Smooth muscle cell (in vitro differentiated cells): Measurements from ENCODE around the gene GALNT11. TPM values are rescaled to one million over a fixed set of nuclear protein-coding genes. Genes with fewer than 3 reads are reported as not detected.
"Not testable (repeated sequence)": the region's sequence is repeated elsewhere in the genome, so short reads cannot be mapped to it uniquely, and the experiment has no call there.

ENCODE experiments used
- DNase-seq: peaks from one replicate; lab custom pipeline; 2025; ENCODE audit not compliant: unreplicated experiment; lab: John Stamatoyannopoulos, UW
- H2AFZ ChIP-seq: fragments of 200-600 bp; sonication (generic); 2 replicates; pipeline ENCODE4 v1.6.0; 2016; ENCODE audit warnings: antibody characterized with exemption, low read depth, mild to moderate bottlenecking
- H3F3A ChIP-seq: fragments of 200-600 bp; sonication (generic); 2 replicates; pipeline ENCODE4 v1.6.0; 2017; ENCODE audit warnings: antibody characterized with exemption, low read depth
- H3K27ac ChIP-seq: fragments of 200-600 bp; sonication (generic); 2 replicates; pipeline ENCODE4 v1.5.1; 2016; ENCODE audit warnings: low read depth, mild to moderate bottlenecking
- H3K27me3 ChIP-seq: fragments of 200-600 bp; sonication (generic); 2 replicates; pipeline ENCODE4 v1.6.1; 2016; ENCODE audit warnings: low read depth, mild to moderate bottlenecking
- H3K36me3 ChIP-seq: fragments of 200-600 bp; sonication (generic); 2 replicates; pipeline ENCODE4 v1.5.1; 2016; ENCODE audit warnings: low read depth
- H3K4me1 ChIP-seq: fragments of 200-600 bp; sonication (generic); 2 replicates; pipeline ENCODE4 v1.5.1; 2016; ENCODE audit warnings: low read depth
- H3K4me2 ChIP-seq: fragments of 200-600 bp; sonication (generic); 2 replicates; pipeline ENCODE4 v1.6.0; 2016; ENCODE audit warnings: mild to moderate bottlenecking
- H3K4me3 ChIP-seq: fragments of 200-600 bp; sonication (generic); 2 replicates; pipeline ENCODE4 v1.5.1; 2016; ENCODE audit warnings: mild to moderate bottlenecking
- H3K79me2 ChIP-seq: fragments of 200-600 bp; sonication (generic); 2 replicates; pipeline ENCODE4 v1.6.0; 2016; ENCODE audit warnings: low read depth, mild to moderate bottlenecking
- H3K9ac ChIP-seq: fragments of 200-600 bp; sonication (generic); 2 replicates; pipeline ENCODE4 v1.6.0; 2016; ENCODE audit warnings: low read depth
- H3K9me3 ChIP-seq: fragments of 200-600 bp; sonication (generic); replicated peaks from 2 replicates; pipeline ENCODE4 v1.5.1; 2016; ENCODE audit warnings: low read depth
- H4K20me1 ChIP-seq: fragments of 200-600 bp; sonication (generic); 2 replicates; pipeline ENCODE4 v1.6.0; 2016; ENCODE audit warnings: low read depth
- WGBS: methylation state at CpG from one replicate; pipeline ENCODE4 v1.1.7; 2016; ENCODE audit warnings: low lambda C conversion rate; 5-methylcytosine and 5-hydroxymethylcytosine counted together
- polyA plus RNA-seq: library from polyadenylated mRNA; unstranded; fragments of >200 nt; fragmentation: Nextera tagmentation; extraction: Ambion mirVana; gene quantifications from 2 replicates; pipeline ENCODE4 v1.2.1, GENCODE V29; 2016
- total RNA-seq: library from RNA; depleted of rRNA; stranded (reverse); fragments of >200 nt; gene quantifications from 2 replicates; pipeline ENCODE4 v1.2.3, GENCODE V29; 2014
- TF ChIP-seq, protein P1 (sequence below): fragments of 200-600 bp; sonication (generic); IDR thresholded peaks from 2 replicates; pipeline ENCODE4 v1.5.1; 2017; ENCODE audit warnings: borderline replicate concordance, mild to moderate bottlenecking, antibody characterized with exemption; ENCODE audit not compliant: insufficient read depth, poor library complexity, severe bottlenecking

Gene GALNT11
- total and polyA plus RNA-seq, 2 experiments from 2014 or later, result 40.8 to 73.6 TPM

DNA sequence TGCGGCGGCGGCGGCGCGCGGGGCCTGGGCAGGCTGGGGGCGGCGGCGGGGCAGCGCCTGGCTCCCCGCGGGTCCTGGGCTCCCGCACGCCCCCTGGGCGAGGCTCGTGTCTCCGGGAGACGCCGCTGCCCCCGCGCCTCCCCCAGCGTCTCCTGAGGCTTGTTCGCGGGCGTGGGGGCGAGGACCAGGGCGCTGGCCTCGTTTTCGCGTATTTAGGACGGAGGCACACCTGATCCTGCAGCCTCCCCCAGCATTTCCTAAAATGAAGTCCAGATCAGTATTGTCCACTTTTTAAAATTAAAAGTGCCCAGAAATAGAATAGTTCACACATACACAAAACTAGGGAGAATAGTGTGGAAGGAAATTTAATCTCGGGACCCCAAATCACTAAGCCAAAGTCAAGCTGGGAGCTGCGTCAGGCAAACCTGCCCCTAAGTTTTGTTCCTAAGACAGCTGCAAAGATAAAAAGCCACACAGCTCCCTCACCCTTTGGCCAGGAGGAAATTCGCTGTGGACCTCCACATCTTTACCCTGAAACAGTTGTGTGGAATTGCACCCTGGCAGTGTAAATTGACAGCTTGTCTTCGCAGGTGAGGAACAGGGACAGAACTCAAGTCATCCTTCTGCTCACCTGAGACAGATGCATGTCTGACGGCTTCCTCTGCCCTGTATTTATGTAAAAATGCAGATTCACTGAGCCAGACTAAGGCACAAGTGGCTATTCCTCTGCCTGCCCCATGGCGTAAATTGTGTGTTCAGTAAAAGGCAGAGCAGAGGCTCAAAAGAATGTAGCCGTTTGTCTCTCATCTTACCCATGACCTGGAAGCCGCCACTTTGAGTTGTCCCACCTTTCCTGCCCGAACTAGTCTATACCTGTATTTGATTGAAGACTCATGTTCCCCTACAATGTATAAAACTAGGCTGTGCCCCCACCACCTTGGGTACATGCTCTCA, 740 bp downstream of the GALNT11 start:
- no peak for DNase-seq
- no peaks in the 10 kb centered on the region for H3K9me3 ChIP-seq
- H3K27me3 ChIP-seq, result no peaks in the 10 kb centered on the region
- H3K4me2 ChIP-seq, result peak overlapping the region; percentile 93
- H3K4me3 ChIP-seq, result peak overlapping the region; percentile 96
- 24% methylated on average over 21 of the region's 41 CpGs for WGBS
- H3K4me1 ChIP-seq, result peaks cover 7% of the 10 kb centered on the region
- H2AFZ ChIP-seq, result peak overlapping the region; percentile 73
- H3K36me3 ChIP-seq, result no peaks in the 10 kb centered on the region
- peaks cover 4% of the 10 kb centered on the region for H3F3A ChIP-seq
- peak overlapping the region; percentile 96 for H3K9ac ChIP-seq
- H4K20me1 ChIP-seq, result peaks cover 16% of the 10 kb centered on the region
- TF ChIP-seq, protein P1, sequence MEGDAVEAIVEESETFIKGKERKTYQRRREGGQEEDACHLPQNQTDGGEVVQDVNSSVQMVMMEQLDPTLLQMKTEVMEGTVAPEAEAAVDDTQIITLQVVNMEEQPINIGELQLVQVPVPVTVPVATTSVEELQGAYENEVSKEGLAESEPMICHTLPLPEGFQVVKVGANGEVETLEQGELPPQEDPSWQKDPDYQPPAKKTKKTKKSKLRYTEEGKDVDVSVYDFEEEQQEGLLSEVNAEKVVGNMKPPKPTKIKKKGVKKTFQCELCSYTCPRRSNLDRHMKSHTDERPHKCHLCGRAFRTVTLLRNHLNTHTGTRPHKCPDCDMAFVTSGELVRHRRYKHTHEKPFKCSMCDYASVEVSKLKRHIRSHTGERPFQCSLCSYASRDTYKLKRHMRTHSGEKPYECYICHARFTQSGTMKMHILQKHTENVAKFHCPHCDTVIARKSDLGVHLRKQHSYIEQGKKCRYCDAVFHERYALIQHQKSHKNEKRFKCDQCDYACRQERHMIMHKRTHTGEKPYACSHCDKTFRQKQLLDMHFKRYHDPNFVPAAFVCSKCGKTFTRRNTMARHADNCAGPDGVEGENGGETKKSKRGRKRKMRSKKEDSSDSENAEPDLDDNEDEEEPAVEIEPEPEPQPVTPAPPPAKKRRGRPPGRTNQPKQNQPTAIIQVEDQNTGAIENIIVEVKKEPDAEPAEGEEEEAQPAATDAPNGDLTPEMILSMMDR, result peak; percentile 1
- H3K27ac ChIP-seq, result peak overlapping the region; percentile 86
- peaks cover 19% of the 10 kb centered on the region for H3K79me2 ChIP-seq

DNA sequence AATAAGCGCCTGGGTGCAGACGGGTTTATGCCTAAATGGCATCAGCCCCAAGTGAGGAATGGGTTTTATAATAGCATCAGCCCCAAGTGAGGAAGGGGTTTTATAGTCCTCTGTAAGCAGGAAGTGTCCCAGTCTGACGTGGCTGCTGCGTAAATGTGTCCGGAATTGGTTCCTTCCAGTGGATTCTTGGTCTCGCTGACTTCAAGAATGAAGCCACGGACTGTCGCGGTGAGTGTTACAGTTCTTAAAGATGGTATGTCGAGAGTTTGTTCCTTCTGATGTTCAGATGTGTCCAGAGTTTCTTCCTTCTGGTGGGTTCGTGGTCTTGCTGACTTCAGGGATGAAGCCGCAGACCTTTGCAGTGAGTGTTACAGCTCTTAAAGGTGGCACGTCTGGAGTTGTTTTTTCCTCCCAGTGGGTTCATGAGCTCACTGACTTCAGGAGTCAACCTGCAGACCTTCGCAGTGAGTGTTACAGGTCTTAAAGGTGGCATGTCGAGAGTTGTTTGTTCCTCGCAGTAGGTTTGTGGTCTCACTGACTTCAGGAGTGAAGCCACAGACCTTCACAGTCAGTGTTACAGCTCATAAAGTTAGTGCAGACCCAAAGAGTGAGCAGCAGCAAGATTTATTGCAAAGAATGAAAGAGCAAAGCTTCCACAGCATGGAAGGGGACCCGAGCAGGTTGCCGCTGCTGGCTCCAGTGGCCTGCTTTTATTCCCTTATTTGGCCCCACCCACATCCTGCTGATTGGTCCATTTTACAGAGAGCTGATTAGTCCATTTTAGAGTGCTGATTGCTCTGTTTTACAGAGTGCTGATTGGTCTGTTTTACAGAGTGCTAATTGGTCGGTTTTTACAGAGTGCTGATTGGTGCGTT, 2.3 kb downstream of the GALNT11 start:
- 95% methylated on average over 20 of the region's 20 CpGs for WGBS
- not testable (repeated sequence) for H2AFZ ChIP-seq, H3K27ac ChIP-seq, H3K27me3 ChIP-seq, DNase-seq, H3K36me3 ChIP-seq, H3K4me1 ChIP-seq, H3K4me3 ChIP-seq, H3K9ac ChIP-seq, H3F3A ChIP-seq, H3K9me3 ChIP-seq, H3K4me2 ChIP-seq
- Histone ChIP-seq H4K20me1 (peaks cover 25% of the 10 kb centered on the region), H3K79me2 (peaks cover 21% of the 10 kb centered on the region)

DNA sequence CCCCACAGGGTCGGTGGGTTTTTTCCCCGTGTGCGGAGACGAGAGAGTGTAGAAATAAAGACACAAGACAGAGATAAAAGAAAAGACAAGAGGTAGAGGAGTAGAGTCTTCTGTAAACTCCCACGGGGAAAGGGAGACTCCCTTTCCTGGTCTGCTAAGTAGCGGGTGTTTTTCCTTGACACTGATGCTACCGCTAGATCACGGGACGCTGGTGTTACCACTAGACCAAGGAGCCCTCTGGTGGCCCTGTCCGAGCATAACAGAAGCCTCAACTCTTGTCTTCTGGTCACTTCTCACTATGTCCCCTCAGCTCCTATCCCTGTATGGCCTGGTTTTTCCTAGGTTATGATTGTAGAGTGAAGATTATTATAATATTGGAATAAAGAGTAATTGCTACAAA, 4.6 kb downstream of the GALNT11 start:
- H3K36me3 ChIP-seq, H3K4me2 ChIP-seq, H3K4me3 ChIP-seq, H3K9ac ChIP-seq, H3K27ac ChIP-seq, H3F3A ChIP-seq, DNase-seq, H3K9me3 ChIP-seq, H3K27me3 ChIP-seq, H2AFZ ChIP-seq, H3K4me1 ChIP-seq: not testable (repeated sequence)
- Histone ChIP-seq H4K20me1 (peaks cover 39% of the 10 kb centered on the region), H3K79me2 (peaks cover 22% of the 10 kb centered on the region)
- 51% methylated on average over 10 of the region's 10 CpGs for WGBS
- TF ChIP-seq, protein P1, result peak; percentile 63

DNA sequence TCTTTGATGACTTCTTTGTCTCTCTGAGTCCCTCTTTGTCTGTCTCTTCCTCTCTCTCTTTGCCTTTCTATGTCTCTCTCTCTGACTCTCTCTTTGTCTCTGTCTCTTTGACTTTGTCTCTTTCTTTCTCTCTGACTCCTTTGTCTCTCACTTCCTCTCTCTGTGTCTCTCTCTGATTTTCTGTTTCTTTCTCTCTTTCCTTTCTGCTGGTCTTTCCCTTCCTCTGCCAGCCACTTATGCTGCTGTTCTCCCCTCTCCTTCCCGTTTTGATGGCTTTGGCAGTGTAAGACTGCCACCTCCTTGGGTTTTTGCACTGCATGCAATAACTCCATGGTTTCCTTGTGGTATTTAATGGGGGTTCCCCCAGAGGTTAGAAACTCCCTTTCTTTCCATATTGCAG, 5.2 kb downstream of the GALNT11 start:
- not testable (repeated sequence) for H3F3A ChIP-seq, H3K4me1 ChIP-seq, H3K9me3 ChIP-seq, H3K4me3 ChIP-seq, DNase-seq, H3K4me2 ChIP-seq, H3K27me3 ChIP-seq, H3K27ac ChIP-seq, H2AFZ ChIP-seq, H3K9ac ChIP-seq, H3K36me3 ChIP-seq
- Histone ChIP-seq H3K79me2 (peaks cover 27% of the 10 kb centered on the region), H4K20me1 (peaks cover 45% of the 10 kb centered on the region)
- 96% methylated on average over 1 of the region's 1 CpG for WGBS
